Heart right ventricle (tissue), 16 donors: ENCODE results near the gene NOS1AP. TPM values are rescaled to one million over a fixed set of nuclear protein-coding genes. Genes with fewer than 3 reads are reported as not detected.

Source experiments
- ATAC-seq, 8 donors: fragments of 200-7000 bp; cut with Tn5 transposase; one replicate each; pipeline ENCODE4 v1.9.1; 2020; ENCODE audit warnings: mild to moderate bottlenecking in 8 of 8, moderate library complexity in 8 of 8, moderate number of reproducible peaks in 1 of 8
- DNase-seq, 2 donors: peaks; one replicate each; pipeline ENCODE4 v3.0.0-alpha.2; 2020
- H3K27ac ChIP-seq, 10 donors: fragments of 200-600 bp; sonication (generic) in 2 of 10; one replicate each; pipeline versions ENCODE4 v1.5.0 to v1.8.0; 2020 to 2022; ENCODE audit warnings: mild to moderate bottlenecking in 3 of 10
- H3K27me3 ChIP-seq, 7 donors: fragments of 200-600 bp; one replicate each; pipeline ENCODE4 v1.8.0; 2021 to 2022; ENCODE audit warnings: mild to moderate bottlenecking in 2 of 7
- H3K36me3 ChIP-seq, 9 donors: fragments of 200-600 bp; sonication (generic) in 1 of 9; one replicate each; pipeline versions ENCODE4 v1.5.0 to v1.8.0; 2020 to 2022; ENCODE audit warnings: mild to moderate bottlenecking in 2 of 9
- H3K4me1 ChIP-seq, 9 donors: fragments of 200-600 bp; sonication (generic) in 1 of 9; one replicate each; pipeline versions ENCODE4 v1.5.0 to v1.8.0; 2020 to 2022; ENCODE audit warnings: mild to moderate bottlenecking in 4 of 9
- H3K4me3 ChIP-seq, 10 donors: fragments of 200-600 bp; sonication (generic) in 2 of 10; one replicate each; pipeline versions ENCODE4 v1.5.0 to v1.8.0; 2020 to 2022; ENCODE audit warnings: mild to moderate bottlenecking in 7 of 10, moderate library complexity in 2 of 10
- H3K9me3 ChIP-seq, 11 donors: fragments of 200-600 bp in 10 of 11; sonication (generic) in 2 of 11; one replicate each; pipeline versions ENCODE4 v1.5.0 to v1.8.0; 2013 to 2022; ENCODE audit warnings: mild to moderate bottlenecking in 2 of 11, control low read depth in 1 of 11, moderate library complexity in 1 of 11
- CTCF ChIP-seq, 9 donors: fragments of 200-600 bp; sonication (generic) in 2 of 9; IDR thresholded peaks; one replicate each; pipeline versions ENCODE4 v1.5.0 to v1.8.0; 2021 to 2022; ENCODE audit warnings: antibody characterized with exemption in 9 of 9, mild to moderate bottlenecking in 5 of 9, moderate library complexity in 1 of 9
- WGBS, 2 donors: extraction: QIAGEN DNeasy Blood & Tissue Kit; methylation state at CpG; one replicate each; pipeline ENCODE4 v1.1.7; 2013; ENCODE audit warnings: inconsistent platforms in 1 of 2; 5-methylcytosine and 5-hydroxymethylcytosine counted together
- intact Hi-C, 10 donors: fragments of 100-400 bp; cut with DNase I; formaldehyde crosslinking; loops; one replicate each; pipeline versions ENCODE4 v1.11.1 to v1.14.2; 2022
- polyA plus RNA-seq, 2 donors: library from polyadenylated mRNA; stranded (reverse); fragments of 200-250 nt; gene quantifications; one replicate each; pipeline ENCODE4 v1.2.3, GENCODE V29; 2013
- total RNA-seq, 10 donors: library from RNA; stranded (reverse); fragmentation: NEBNext Ultra II Directional in 3 of 10; extraction: Animal tissue kit (Norgen Biotek cat#: 25700) in 3 of 10; gene quantifications; one replicate each; pipeline versions ENCODE4 v1.2.1 to v1.2.4, GENCODE V29; 2021 to 2023
- donor health status: Arrhythmogenic right ventricular cardiomyopathy.
- donor health status: ischemic (EF 13 %, LVEDD 7.1; RV severe dilation, severe dysfunction).
- donor health status: healthy with polysubstance abuse.
- donor health status: DM: no; HTN: yes; CAD: no.
- donor health status: DM: no; HTN: no; CAD: no.
- donor health status: ischemic (EF 25% LVEDD 6.9; RV normal size, moderate dysfunction).
- donor health status: ischemic (EF 25% LVEDD 5.7; RV mildly dilated, moderate dysfunction).
- donor health status: healthy.
- donor health status: DM: yes; HTN: yes; CAD: no.
- donor health status: Ischemic cardiomyopathy.
- donor health status: ischemic (EF 35%, LVEDD 5.7; RV mildly dilated, moderate dysfunction).
- donor health status: nonischemic (EF 11% LVEDD 7.7; RV severe dilation, severe dysfunction).
- donor health status: DM: yes; HTN: yes; CAD: no.
- donor health status: PGD.
- donor health status: ischemic (EF 29% LVEDD 5.4; RV normal size, mild dysfunction).
- donor health status: nonischemic (EF 23%, LVEDD 6.1; RV moderate dilation, normal function).

NOS1AP gene
- total and polyA plus RNA-seq, 12 donors = 0.19 to 7.1 (median 4.6) TPM

DNA sequence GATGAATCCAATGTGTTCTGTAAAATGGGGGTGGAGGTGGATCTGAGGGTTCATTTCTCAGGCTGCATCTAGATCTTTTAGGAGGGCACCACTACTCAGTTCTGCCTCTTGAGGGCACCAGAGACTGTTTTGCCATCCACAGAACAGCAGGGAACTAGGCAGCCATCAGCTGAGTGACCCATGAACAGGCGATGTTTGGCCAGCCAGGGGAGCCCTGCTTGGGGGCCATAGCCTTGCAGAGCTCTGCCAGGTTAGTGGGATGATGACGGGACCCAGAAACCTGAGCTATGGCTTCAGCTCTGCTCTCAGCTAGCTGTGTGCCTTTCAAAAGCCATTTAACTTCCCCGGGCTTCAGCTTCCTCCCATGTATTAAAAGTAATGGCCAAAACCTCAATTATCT lies 13.4 kb upstream of the NOS1AP start:
- Histone ChIP-seq H3K27ac (no peak overlapping the region), H3K27me3 (peaks cover 0 to 4% (median 0%) of the 10 kb centered on the region in 7 donors), H3K4me1 (peaks cover 0 to 3% (median 0%) of the 10 kb centered on the region in 9 donors), H3K4me3 (no peak overlapping the region), H3K36me3 (no peaks in the 10 kb centered on the region), H3K9me3 (no peaks in the 10 kb centered on the region)
- peak; percentile 75 to 92 (median 89) for TF ChIP-seq CTCF (IDR thresholded peaks at IDR 0.05)
- intact Hi-C loops = loop anchor here in 9 of 10 donors (1.0 to 10.0 kb wide), 10 partner anchors 176 to 439 kb away; partner anchors contain the start of gene UHMK1 (in 1 of the 9)
- 29 to 38% methylated on average over 3 of the region's 3 CpGs for WGBS, 2 donors
- DNase-seq (peak; percentile 30 to 62), ATAC-seq (peak; percentile 87 to 95 (median 90))

GRCh38 chr1:162056579-162056978 lies 12.9 kb upstream of the NOS1AP start:
- 86 to 89% methylated on average over 3 of the region's 3 CpGs for WGBS, 2 donors
- no peak for DNase-seq
- intact Hi-C loops = loop anchor here in 9 of 10 donors (1.0 to 10.0 kb wide), 10 partner anchors 176 to 438 kb away; partner anchors contain the start of gene UHMK1 (in 1 of the 9)

DNA sequence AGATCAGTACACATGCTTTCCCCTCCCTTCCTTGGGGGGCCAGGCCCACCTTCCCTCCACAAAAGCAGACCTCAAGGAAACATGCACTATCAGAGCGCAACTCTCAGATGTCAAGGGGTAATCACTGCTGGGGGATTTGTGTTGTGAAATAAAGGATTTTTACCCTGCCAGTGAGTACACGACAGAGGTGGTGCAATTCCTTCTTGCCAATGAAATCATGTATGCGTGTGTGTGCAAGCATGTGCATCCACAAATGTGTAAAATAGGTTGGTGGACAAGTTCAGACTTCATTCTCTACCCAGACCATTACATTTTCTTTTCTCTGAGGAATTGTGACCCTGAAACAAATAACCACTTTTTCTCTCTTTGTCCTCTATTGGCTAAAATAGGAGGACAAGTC lies 9.8 kb upstream of the NOS1AP start:
- Histone ChIP-seq H3K36me3 (no peaks in the 10 kb centered on the region), H3K27ac (no peak overlapping the region), H3K4me1 (peaks cover 0 to 19% (median 8%) of the 10 kb centered on the region in 9 donors), H3K9me3 (no peaks in the 10 kb centered on the region), H3K4me3 (no peak overlapping the region), H3K27me3 (peaks cover 0 to 16% (median 0%) of the 10 kb centered on the region in 7 donors)
- intact Hi-C loops = loop anchor here in 9 of 10 donors (5.0 to 10.0 kb wide), 7 partner anchors 78 to 435 kb away; partner anchors contain the start of gene UHMK1 (in 1 of the 9)
- 90 to 92% methylated on average over 3 of the region's 3 CpGs for WGBS, 2 donors
- no peak for DNase-seq
- no peak for ATAC-seq
- no peak for TF ChIP-seq CTCF (IDR thresholded peaks at IDR 0.05)

More at GRCh38 chr1:162056579-162056978, 12.9 kb upstream of the NOS1AP start:
- TF ChIP-seq CTCF (IDR thresholded peaks at IDR 0.05) = no peak
- Histone ChIP-seq H3K9me3 (no peaks in the 10 kb centered on the region), H3K27ac (no peak overlapping the region), H3K4me3 (no peak overlapping the region), H3K4me1 (peaks cover 0 to 3% (median 0%) of the 10 kb centered on the region in 9 donors), H3K27me3 (peaks cover 0 to 4% (median 0%) of the 10 kb centered on the region in 7 donors), H3K36me3 (no peaks in the 10 kb centered on the region)
- ATAC-seq = no peak

DNA sequence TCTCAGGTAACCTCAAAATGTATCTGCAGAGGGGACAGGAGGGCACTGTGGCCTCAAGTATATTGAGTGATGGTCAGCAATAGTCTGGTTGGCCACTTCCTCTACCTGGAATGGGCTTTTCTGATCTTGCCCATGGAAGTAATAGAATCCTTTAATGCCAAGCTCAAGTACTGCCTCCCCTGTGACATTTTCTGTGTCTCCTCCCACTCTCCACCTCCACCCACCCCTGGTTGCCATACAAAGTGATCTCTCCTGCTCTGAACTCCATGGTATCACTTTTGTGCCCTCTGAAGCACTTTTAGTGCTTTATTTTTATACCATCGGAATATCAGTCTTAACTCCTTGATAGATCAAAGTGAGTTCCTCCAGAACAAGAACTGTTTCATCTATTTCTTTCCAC lies 9.2 kb upstream of the NOS1AP start:
- no peak for DNase-seq
- H3K36me3 ChIP-seq = no peaks in the 10 kb centered on the region
- H3K4me3 ChIP-seq = no peak overlapping the region
- peaks cover 0 to 21% (median 0%) of the 10 kb centered on the region in 7 donors for H3K27me3 ChIP-seq
- H3K27ac ChIP-seq = no peak overlapping the region
- ATAC-seq = no peak
- TF ChIP-seq CTCF (IDR thresholded peaks at IDR 0.05) = no peak
- peaks cover 0 to 19% (median 8%) of the 10 kb centered on the region in 9 donors for H3K4me1 ChIP-seq
- no peaks in the 10 kb centered on the region for H3K9me3 ChIP-seq
- 56 to 71% methylated on average over 1 of the region's 1 CpG for WGBS, 2 donors
- intact Hi-C loops = loop anchor here in 2 of 10 donors (5.0 kb wide), 2 partner anchors 77 to 217 kb away; no protein-coding TSS in a partner anchor
